Dermis microvascular lymphatic vessel endothelial cell (primary cell): ENCODE measurements around the gene CDKN1B. TPM values are rescaled to one million over a fixed set of nuclear protein-coding genes. Genes with fewer than 3 reads are reported as not detected.

Experiments
- DNase-seq, 2 donors: peaks; one replicate each; pipeline versions ENCODE4 v3.0.0 to v3.0.0-alpha.2; 2010; ENCODE audit warnings: low read depth in 2 of 2
- total RNA-seq: library from RNA; depleted of rRNA; stranded (reverse); fragments of >200 nt; gene quantifications from 2 replicates; pipeline ENCODE4 v1.2.1, GENCODE V29; 2014

The CDKN1B gene
- total RNA-seq, 1 donor from 2014 or later, result 68.8 TPM

- DNase-seq, result no peak
Observed at GRCh38 chr12:12701457-12701856, 15.7 kb upstream of the CDKN1B start.

DNA sequence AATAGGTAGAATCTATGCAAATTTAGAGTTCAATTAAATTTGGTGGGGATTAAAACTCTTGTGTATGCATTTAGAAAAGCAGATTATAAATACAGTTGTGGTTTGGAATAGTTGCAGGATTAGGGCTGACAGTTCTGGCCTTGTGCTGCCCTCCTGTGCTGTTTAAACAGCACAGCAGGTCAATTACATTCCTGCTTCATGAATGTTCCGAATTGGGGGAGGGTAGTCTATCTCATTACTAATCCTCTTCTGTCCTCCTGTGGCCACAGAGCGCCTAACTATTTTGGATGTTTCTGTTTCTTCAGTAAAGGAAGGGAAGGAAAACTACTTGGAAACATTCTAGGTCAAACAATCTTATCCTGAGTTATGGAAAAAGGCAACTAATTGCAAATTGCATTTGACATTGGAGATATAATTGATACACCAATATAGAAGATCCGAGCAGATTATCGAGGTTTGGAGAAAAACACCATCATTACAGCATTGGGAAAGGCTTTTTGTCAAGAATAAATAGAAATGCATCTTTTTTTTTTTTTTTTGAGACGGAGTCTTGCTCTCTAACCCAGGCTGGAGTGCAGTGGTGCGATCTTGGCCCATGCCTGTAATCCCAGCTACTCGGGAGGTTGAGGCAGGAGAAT lies 12.5 kb upstream of the CDKN1B start:
- DNase-seq, result peak; percentile 90 to 94

DNA sequence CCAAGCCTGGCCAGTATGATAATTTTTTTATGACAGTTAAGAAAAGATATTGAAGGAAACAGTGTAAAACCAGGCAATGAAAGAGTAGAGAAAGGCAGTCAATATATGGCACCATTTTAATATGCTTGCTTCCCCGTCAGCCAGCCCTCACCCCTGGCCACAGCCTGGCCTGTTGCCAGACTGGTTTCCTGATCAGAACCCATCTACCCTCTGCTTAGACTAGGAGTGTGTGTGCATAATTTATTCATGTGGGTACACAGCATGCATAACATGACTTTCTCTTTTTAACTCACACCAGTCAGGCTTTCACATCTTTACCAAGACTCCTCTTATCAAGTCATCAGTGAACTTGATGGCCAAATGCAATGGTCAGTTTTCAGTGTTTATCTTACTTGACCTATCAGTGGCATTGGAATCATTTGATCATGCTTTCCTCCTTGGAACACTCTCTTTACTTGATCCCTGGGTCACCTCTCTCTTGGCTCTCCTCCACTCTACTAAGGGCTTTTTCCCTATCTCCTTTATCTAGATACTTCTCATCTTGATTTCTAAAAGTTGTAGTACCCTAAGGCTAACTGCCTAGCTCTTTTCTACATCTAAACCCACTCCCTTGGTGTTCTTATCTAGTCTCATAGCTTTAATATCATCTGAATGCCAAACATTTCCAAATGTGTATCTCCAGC lies 11.2 kb upstream of the CDKN1B start:
- DNase-seq, result no peak

GRCh38 chr12:12713932-12714275 lies 3.3 kb upstream of the CDKN1B start:
- no peak for DNase-seq

- DNase-seq, result peak in 1 of 2 donors; percentile 61
Observed at GRCh38 chr12:12714276-12715021, 2.7 kb upstream of the CDKN1B start.

GRCh38 chr12:12715128-12715458 lies 2.1 kb upstream of the CDKN1B start:
- no peak for DNase-seq

- DNase-seq, result peak in 1 of 2 donors; percentile 38
Observed at GRCh38 chr12:12715459-12716150, 1.6 kb upstream of the CDKN1B start.

GRCh38 chr12:12716151-12716792 lies 896 bp upstream of the CDKN1B start:
- DNase-seq, result peak; percentile 66 to 93

GRCh38 chr12:12717586-12718380 lies 615 bp downstream of the CDKN1B start:
- peak in 1 of 2 donors; percentile 34 for DNase-seq

- DNase-seq, result peak in 1 of 2 donors; percentile 21
Observed at GRCh38 chr12:12718381-12718759, 1.2 kb downstream of the CDKN1B start.

GRCh38 chr12:12718853-12719252 lies 1.7 kb downstream of the CDKN1B start:
- peak in 1 of 2 donors; percentile 38 for DNase-seq

DNA sequence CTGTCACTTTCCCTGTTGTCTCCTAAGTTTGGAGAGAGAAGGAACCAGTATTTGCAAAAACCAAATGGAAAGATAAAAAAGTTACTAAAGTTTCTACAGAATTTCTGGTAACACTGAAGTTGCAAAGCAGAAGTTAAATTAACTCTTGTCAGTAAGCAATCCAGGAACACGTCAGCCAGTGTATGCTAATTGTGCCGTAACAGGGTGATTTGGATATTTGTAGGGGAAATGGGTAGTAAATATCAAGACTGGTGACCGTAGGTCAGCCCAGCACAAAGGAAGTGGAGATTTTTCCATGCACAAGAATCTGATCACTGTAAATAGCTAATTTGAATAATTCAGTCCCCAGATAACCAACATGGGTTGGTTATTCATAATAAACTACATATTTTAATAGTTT lies 2.3 kb downstream of the CDKN1B start:
- DNase-seq, result peak in 1 of 2 donors; percentile 71

GRCh38 chr12:12720052-12720451 lies 2.9 kb downstream of the CDKN1B start:
- peak in 1 of 2 donors; percentile 17 for DNase-seq

DNA sequence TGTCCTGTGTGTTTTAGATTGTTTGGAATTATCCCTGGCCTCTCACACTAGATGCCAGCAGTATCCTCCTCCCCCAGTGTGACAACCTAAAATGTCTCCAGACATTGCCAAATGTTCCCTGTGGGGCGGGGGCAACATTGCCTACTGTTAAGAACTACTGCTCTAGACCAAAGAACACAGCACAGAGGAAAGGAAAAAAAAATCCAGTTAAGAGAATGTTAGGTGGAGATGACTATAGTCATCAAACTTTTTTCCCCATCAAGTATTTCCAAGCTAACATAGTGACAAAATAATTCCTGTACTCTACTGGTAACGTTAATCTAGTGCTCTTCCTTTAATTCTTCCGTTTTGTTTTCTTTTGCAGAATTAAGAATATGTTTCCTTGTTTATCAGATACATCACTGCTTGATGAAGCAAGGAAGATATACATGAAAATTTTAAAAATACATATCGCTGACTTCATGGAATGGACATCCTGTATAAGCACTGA lies 3.5 kb downstream of the CDKN1B start:
- DNase-seq, result peak in 1 of 2 donors; percentile 22

- DNase-seq, result peak in 1 of 2 donors; percentile 26
Observed at GRCh38 chr12:12721176-12721751, 4.1 kb downstream of the CDKN1B start.

GRCh38 chr12:12721814-12722434 lies 4.8 kb downstream of the CDKN1B start:
- no peak for DNase-seq

- DNase-seq, result peak in 1 of 2 donors; percentile 43
Observed at GRCh38 chr12:12722435-12723148, 5.4 kb downstream of the CDKN1B start.

DNA sequence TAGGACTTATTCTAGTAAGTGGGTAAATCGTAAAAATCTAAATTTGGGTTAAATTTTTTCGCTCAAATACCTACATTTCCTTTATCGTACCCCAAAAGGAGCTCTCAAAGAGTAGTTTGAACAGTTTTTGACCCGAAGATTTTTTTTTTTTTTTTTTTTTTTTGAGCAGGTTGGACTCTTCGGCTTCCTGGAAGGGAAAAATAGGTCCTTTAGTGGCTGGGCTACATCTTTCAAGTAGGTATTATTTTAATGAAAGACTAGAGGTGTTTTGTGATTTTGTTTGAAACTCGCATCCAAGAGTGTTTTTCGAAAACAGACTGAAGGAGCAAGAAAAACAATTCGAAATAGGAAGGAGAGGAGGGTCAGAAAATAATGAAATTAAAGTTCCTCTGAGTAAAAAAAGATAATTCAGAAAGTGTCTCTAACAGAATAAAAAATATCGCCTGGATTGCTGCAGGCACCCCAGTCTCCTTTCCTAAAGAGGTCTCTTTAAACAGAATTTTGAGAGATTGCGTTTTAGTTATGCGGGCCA lies 6.0 kb downstream of the CDKN1B start:
- peak in 1 of 2 donors; percentile 19 for DNase-seq
